Loucy (cell line): ENCODE measurements around the gene GCNT2.

Source experiments
- H2AFZ ChIP-seq: fragments of 200-600 bp; sonication (generic); 2 replicates; pipeline ENCODE4 v1.6.0; 2016; ENCODE audit warnings: antibody characterized with exemption, mild to moderate bottlenecking, low read length, moderate library complexity
- H3F3A ChIP-seq: fragments of 200-600 bp; 2 replicates; pipeline ENCODE4 v1.6.0; 2016; ENCODE audit warnings: antibody characterized with exemption, low read depth, mild to moderate bottlenecking
- H3K27me3 ChIP-seq: fragments of 200-600 bp; sonication (generic); 2 replicates; pipeline ENCODE4 v1.6.1; 2014; ENCODE audit warnings: low read length, mild to moderate bottlenecking; ENCODE audit not compliant: insufficient read depth, poor library complexity, severe bottlenecking
- H3K36me3 ChIP-seq: fragments of 200-600 bp; sonication (generic); 2 replicates; pipeline ENCODE4 v1.6.1; 2016; ENCODE audit warnings: low read length; ENCODE audit not compliant: insufficient read depth
- H3K4me1 ChIP-seq: fragments of 200-600 bp; sonication (generic); 2 replicates; pipeline ENCODE4 v1.5.1; 2014; ENCODE audit warnings: low read length, mild to moderate bottlenecking; ENCODE audit not compliant: insufficient read depth, poor library complexity, severe bottlenecking
- H3K4me2 ChIP-seq: fragments of 200-600 bp; sonication (generic); 2 replicates; pipeline ENCODE4 v1.6.0; 2014; ENCODE audit warnings: antibody characterized with exemption, low read length, low read depth, mild to moderate bottlenecking; ENCODE audit not compliant: poor library complexity, severe bottlenecking
- H3K4me3 ChIP-seq: fragments of 200-600 bp; sonication (generic); 2 replicates; pipeline ENCODE4 v1.5.1; 2014; ENCODE audit warnings: low read length, mild to moderate bottlenecking, mixed read lengths; ENCODE audit not compliant: poor library complexity, severe bottlenecking
- H3K79me2 ChIP-seq: fragments of 200-600 bp; sonication (generic); 2 replicates; pipeline ENCODE4 v1.6.1; 2014; ENCODE audit warnings: low read length; ENCODE audit not compliant: insufficient read depth
- H3K9ac ChIP-seq: fragments of 200-600 bp; sonication (generic); 2 replicates; pipeline ENCODE4 v1.6.0; 2014; ENCODE audit warnings: mild to moderate bottlenecking, low read depth, low read length, moderate library complexity; ENCODE audit not compliant: poor library complexity, severe bottlenecking
- H3K9me2 ChIP-seq: fragments of 200-600 bp; sonication (generic); replicated peaks from 2 replicates; pipeline ENCODE4 v1.6.1; 2016; ENCODE audit warnings: low read depth, low read length, mixed read lengths
- H3K9me3 ChIP-seq: fragments of 200-600 bp; sonication (generic); 2 replicates; pipeline ENCODE4 v1.6.1; 2014; ENCODE audit warnings: mild to moderate bottlenecking, antibody characterized with exemption, low read length, low read depth; ENCODE audit not compliant: insufficient read depth
- H4K20me1 ChIP-seq: fragments of 200-600 bp; sonication (generic); 2 replicates; pipeline ENCODE4 v1.6.0; 2014; ENCODE audit warnings: antibody characterized with exemption, low read length, mild to moderate bottlenecking; ENCODE audit not compliant: insufficient read depth, poor library complexity, severe bottlenecking
- CTCF ChIP-seq: fragments of 200-600 bp; sonication (generic); conservative IDR thresholded peaks from 2 replicates; pipeline ENCODE4 v1.5.1; 2014; ENCODE audit warnings: mild to moderate bottlenecking, antibody characterized with exemption, low read length
- EZH2phosphoT487 ChIP-seq: fragments of 200-600 bp; IDR thresholded peaks from 2 replicates; pipeline ENCODE4 v1.6.1; 2018; ENCODE audit warnings: antibody characterized with exemption, mild to moderate bottlenecking, moderate library complexity, borderline replicate concordance

Gene GCNT2

GRCh38 chr6:10479939-10480700 is 41.0 kb upstream of the GCNT2 start:
- Histone ChIP-seq H3K4me1 (no peaks in the 10 kb centered on the region), H2AFZ (no peak overlapping the region), H3K9ac (no peak overlapping the region), H3K9me3 (no peaks in the 10 kb centered on the region), H4K20me1 (no peaks in the 10 kb centered on the region), H3K36me3 (no peaks in the 10 kb centered on the region), H3K79me2 (no peaks in the 10 kb centered on the region), H3K4me2 (no peak overlapping the region), H3K4me3 (no peak overlapping the region), H3K9me2 (no peaks in the 10 kb centered on the region), H3K27me3 (no peaks in the 10 kb centered on the region), H3F3A (no peaks in the 10 kb centered on the region)
- TF ChIP-seq CTCF (no peak), EZH2phosphoT487 (no peak)

GRCh38 chr6:10481101-10481500 is 40.0 kb upstream of the GCNT2 start:
- Histone ChIP-seq H3F3A (no peaks in the 10 kb centered on the region), H3K9me3 (no peaks in the 10 kb centered on the region), H4K20me1 (no peaks in the 10 kb centered on the region), H3K9me2 (no peaks in the 10 kb centered on the region), H3K27me3 (no peaks in the 10 kb centered on the region), H3K4me2 (no peak overlapping the region), H2AFZ (no peak overlapping the region), H3K36me3 (no peaks in the 10 kb centered on the region), H3K79me2 (no peaks in the 10 kb centered on the region), H3K4me1 (no peaks in the 10 kb centered on the region), H3K9ac (no peak overlapping the region), H3K4me3 (no peak overlapping the region)
- no peak for TF ChIP-seq CTCF
- TF ChIP-seq EZH2phosphoT487: no peak

GRCh38 chr6:10482636-10483257 is 38.4 kb upstream of the GCNT2 start:
- no peak for TF ChIP-seq CTCF
- TF ChIP-seq EZH2phosphoT487: no peak
- Histone ChIP-seq H3K4me3 (no peak overlapping the region), H3F3A (no peaks in the 10 kb centered on the region), H3K4me2 (no peak overlapping the region), H3K36me3 (no peaks in the 10 kb centered on the region), H3K9me2 (no peaks in the 10 kb centered on the region), H3K4me1 (no peaks in the 10 kb centered on the region), H2AFZ (no peak overlapping the region), H3K9me3 (no peaks in the 10 kb centered on the region), H3K27me3 (no peaks in the 10 kb centered on the region), H3K9ac (no peak overlapping the region), H4K20me1 (no peaks in the 10 kb centered on the region), H3K79me2 (no peaks in the 10 kb centered on the region)
